Dermis blood vessel endothelial cell (primary cell): Measurements from ENCODE around the gene TNFSF13. TPM values are rescaled to one million over a fixed set of nuclear protein-coding genes. Genes with fewer than 3 reads are reported as not detected.

Source experiments
- DNase-seq: peaks from one replicate; pipeline ENCODE4 v3.0.0; 2010
- total RNA-seq: library from RNA; depleted of rRNA; stranded (reverse); fragments of >200 nt; gene quantifications from 2 replicates; pipeline ENCODE4 v1.2.3, GENCODE V29; 2014

The TNFSF13 gene
- total RNA-seq, 1 donor from 2014 or later: 1.2 TPM

DNA sequence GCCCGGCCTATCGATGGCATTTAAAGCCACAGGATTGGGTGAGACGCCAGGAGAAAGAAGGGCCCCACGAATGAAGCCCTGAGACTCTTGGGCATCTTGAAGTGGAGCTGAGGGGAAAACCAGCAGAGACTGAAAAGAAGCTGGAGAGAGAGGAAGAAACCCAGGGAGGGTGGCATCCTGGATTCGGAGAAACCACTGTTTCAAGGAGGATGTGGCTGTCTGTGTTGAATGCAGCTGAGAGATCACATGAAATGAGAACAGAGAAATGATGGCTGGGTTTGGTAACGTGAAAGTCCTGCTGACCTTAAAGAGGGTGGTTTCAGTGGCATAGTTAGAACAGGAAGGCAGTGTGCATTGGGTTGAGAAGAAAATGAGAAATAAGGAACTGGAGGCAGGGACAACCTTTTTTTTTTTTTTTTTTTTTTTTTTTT lies 5.9 kb upstream of the TNFSF13 start:
- no peak for DNase-seq

DNA sequence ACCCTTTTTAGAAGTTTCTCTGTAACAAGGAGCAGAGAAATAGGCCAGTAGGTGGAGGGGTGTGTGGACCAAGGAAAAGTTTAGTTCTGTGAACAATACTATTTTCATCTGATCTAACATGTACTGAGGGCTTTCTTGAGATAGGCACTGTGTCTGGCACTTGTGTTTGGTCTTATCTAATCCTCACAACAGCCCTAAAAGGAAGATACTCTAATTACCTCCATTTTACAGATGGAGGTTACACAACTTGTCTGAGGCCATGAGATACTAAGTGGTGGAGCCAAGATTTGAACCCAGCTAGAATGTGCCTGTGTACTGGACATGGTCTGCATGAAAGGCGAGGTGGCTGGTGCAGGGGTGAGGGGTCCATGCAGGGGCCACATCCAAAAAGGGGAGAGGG lies 5.2 kb upstream of the TNFSF13 start:
- DNase-seq: no peak

DNA sequence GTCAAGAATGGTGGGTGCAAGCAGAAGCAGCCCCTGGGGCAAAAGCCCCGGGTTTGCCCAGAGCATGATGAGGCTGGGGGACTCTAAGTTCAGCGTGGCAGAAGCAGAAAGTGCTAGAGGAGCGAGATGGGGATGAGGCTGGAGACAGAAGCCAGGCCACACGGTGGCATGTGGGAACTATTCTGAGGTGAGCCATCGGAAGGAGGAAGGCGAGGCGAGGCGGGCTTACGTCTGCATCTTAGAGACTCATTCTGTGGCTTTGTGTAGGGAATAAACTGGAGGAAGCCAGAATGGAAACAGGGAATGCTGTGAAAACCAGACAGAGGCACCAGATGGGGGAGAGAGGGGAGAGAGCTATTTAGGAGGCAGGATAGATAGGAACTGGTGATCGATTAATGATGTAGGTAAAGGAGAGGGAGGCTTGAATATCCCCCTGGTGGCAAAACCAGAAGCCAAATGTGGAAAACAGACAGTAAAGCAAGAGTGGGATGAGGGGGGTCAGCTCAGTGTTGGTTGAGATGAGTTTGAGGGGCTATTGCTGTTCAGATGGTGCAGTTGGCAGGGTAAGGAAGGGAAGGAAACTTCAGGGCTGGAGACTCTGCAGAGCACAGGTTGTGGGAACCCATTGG lies 3.1 kb upstream of the TNFSF13 start:
- no peak for DNase-seq

DNA sequence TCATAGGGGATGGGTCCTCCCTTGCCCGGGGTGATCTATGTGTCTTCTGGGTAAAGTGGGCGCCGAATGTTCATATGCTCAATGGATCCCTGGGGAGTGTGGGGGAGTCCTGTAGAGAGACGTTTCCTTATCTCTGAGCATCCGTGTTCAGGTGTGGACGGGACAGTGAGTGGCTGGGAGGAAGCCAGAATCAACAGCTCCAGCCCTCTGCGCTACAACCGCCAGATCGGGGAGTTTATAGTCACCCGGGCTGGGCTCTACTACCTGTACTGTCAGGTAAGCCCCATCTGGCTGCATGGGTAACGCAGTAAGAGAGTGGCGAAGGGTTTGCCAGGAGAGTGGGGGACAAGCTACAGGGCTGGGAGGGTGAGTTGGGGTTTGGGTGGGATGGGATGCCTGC lies 1.9 kb upstream of the TNFSF13 start:
- DNase-seq: no peak

DNA sequence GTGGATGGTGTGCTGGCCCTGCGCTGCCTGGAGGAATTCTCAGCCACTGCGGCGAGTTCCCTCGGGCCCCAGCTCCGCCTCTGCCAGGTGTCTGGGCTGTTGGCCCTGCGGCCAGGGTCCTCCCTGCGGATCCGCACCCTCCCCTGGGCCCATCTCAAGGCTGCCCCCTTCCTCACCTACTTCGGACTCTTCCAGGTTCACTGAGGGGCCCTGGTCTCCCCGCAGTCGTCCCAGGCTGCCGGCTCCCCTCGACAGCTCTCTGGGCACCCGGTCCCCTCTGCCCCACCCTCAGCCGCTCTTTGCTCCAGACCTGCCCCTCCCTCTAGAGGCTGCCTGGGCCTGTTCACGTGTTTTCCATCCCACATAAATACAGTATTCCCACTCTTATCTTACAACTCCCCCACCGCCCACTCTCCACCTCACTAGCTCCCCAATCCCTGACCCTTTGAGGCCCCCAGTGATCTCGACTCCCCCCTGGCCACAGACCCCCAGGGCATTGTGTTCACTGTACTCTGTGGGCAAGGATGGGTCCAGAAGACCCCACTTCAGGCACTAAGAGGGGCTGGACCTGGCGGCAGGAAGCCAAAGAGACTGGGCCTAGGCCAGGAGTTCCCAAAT lies 1.3 kb upstream of the TNFSF13 start:
- no peak for DNase-seq

DNA sequence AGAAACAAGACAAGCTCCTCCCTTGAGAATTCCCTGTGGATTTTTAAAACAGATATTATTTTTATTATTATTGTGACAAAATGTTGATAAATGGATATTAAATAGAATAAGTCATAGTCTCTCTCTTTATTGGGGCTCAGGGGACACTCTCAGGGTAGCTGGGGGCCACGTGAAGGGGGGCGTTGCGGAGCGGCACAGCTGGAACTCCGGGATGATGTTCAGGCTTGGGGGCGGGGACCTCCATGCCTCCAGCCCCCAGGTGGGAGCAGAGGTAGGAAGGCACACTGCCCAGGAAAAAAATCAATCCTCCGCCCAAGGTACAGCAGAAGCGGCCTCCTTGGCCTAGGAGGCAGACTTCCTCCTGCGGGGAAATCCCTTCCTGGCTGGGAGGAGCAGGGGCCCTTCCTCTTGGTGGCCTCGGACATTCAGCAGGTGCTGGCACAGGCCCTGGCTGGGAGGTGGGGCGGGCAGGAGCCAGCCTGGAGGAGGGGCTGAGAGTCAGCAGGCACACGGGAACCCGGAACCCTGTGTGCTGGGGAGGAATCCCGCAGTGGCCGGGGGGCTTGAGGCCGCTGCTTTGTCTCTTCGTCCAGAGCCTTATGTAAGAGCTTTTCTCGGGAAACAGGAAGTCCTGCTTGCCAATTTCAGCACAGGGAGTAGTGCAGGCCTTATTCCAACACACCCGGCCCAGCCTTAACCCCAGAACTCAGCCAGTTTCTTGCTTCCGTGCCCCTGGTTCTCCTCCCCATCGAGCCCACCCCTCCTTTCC lies 591 bp upstream of the TNFSF13 start:
- DNase-seq: peak; percentile 90

DNA sequence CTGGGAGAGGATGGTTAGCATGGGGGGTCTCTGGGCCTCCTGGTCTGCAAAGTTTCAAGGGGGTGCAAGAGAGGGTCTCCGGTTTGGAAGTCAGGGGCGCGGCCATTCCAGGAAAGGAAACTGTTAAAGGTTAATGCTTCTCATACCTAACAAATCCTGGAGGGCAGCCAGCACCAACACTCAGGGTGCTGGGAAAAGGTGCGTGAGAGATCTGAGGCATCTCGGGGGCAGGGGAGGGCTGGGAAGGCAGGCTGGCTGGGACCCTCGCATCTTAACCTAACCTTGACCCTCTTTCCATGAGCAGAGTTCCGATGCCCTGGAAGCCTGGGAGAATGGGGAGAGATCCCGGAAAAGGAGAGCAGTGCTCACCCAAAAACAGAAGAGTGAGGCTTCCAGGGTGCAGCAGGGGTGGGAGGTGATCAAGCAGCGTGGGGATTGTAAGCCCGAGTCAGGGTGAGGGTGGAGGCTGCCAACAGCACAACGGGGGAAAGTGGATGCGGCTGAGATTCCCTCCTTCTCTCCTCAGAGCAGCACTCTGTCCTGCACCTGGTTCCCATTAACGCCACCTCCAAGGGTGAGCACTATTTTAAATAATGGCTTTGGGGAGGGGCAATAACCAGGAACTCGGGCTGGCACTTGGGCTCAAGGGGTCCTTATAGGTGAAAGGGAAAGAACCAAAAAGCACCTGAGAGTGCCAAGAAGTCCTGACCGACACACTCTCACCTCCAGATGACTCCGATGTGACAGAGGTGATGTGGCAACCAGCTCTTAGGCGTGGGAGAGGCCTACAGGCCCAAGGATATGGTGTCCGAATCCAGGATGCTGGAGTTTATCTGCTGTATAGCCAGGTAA lies 996 bp downstream of the TNFSF13 start:
- DNase-seq: no peak

DNA sequence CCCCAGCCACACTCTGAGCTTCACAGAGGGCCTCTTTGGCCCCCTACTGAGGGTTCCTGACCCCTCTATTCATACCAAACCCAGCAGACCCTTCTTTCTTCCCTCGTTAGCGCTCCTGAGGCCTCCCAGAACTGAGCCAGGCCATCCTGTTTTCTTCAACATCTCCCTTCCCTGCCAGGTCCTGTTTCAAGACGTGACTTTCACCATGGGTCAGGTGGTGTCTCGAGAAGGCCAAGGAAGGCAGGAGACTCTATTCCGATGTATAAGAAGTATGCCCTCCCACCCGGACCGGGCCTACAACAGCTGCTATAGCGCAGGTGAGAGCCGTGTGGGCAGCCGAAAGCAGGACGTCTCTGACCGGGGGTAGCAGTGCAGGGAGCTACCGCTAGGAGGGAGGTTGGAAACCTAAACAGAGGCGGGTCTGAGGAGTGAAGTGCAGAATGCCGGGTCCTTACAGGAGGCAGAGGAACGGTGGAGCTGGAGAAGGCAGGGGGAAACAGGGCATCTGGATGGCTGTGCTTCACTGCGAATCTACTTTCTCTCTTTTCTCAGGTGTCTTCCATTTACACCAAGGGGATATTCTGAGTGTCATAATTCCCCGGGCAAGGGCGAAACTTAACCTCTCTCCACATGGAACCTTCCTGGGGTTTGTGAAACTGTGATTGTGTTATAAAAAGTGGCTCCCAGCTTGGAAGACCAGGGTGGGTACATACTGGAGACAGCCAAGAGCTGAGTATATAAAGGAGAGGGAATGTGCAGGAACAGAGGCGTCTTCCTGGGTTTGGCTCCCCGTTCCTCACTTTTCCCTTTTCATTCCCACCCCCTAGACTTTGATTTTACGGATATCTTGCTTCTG lies 1.9 kb downstream of the TNFSF13 start:
- peak; percentile 72 for DNase-seq

DNA sequence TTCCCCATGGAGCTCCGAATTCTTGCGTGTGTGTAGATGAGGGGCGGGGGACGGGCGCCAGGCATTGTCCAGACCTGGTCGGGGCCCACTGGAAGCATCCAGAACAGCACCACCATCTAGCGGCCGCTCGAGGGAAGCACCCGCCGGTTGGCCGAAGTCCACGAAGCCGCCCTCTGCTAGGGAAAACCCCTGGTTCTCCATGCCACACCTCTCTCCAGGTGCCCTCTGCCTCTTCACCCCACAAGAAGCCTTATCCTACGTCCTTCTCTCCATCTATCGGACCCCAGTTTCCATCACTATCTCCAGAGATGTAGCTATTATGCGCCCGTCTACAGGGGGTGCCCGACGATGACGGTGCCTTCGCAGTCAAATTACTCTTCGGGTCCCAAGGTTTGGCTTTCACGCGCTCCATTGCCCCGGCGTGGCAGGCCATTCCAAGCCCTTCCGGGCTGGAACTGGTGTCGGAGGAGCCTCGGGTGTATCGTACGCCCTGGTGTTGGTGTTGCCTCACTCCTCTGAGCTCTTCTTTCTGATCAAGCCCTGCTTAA lies 2.6 kb downstream of the TNFSF13 start:
- DNase-seq: peak; percentile 91

DNA sequence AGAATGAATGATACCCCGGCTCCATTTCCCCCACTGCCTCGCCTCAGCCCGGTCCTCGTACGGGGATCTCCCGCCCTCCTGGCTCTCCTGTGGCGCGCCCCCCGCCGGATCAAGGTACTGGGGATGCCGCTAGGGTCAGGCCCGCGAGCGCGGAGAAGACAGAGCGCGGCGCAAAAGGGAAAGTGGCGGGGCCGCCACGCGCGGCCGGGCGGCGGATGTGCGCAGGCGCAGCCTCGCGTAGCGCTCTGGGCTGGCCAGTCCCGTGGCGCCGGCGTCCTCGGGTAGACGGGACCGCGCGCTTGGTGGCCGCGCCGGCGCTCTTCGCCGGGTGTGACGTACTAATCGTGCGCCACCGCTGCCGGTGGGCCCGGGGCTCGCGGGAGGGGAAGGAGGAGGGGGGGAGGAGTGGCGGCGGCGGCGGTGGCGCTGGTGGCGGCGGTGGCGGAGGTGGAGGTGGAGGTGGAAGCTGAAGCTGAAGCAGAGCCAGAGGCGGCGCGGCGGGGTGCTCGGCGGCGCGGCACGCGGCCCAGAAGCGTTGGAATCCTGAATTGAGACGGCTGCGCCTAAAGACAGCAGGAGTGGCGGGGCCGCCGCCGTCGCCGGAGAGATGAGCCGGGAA lies 3.1 kb downstream of the TNFSF13 start, which contains the start of gene SENP3:
Gene SENP3, plus strand, starts transcription at position 331 of the 619 bp plus-strand sequence. CDS start 1,158 bp downstream, outside the sequence.
- peak; percentile 95 for DNase-seq

DNA sequence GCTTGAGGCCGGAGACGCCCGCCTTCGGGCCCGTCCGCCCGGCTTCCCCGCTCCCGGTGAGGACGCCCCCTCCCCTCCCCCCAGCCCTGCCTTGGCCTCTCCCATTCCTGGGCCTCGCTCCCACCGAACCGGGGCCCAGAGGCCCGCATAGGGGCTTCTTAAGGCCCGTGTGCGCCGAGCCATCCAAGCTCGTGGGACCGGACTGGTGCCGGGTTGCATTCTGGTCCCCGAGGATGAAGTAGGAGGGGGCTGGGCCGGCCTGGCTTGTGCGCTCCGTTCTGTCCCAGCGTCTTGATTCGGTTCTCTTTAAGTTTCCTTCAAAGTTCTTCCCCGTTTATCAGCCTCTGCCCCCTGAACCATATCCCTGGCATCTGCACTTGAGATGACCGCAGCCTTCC lies 3.7 kb downstream of the TNFSF13 start:
- no peak for DNase-seq

DNA sequence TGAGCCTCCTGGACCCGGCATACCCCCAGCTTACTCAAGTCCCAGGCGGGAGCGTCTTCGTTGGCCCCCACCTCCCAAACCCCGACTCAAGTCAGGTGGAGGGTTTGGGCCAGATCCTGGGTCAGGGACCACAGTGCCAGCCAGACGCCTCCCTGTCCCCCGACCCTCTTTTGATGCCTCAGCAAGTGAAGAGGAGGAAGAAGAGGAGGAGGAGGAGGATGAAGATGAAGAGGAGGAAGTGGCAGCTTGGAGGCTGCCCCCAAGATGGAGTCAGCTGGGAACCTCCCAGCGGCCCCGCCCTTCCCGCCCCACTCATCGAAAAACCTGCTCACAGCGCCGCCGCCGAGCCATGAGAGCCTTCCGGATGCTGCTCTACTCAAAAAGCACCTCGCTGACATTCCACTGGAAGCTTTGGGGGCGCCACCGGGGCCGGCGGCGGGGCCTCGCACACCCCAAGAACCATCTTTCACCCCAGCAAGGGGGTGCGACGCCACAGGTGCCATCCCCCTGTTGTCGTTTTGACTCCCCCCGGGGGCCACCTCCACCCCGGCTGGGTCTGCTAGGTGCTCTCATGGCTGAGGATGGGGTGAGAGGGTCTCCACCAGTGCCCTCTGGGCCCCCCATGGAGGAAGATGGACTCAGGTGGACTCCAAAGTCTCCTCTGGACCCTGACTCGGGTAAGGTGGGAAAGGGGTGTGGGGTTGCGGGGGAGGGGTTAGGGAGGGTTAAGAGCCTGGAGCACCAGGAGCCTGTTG lies 4.7 kb downstream of the TNFSF13 start:
- no peak for DNase-seq

DNA sequence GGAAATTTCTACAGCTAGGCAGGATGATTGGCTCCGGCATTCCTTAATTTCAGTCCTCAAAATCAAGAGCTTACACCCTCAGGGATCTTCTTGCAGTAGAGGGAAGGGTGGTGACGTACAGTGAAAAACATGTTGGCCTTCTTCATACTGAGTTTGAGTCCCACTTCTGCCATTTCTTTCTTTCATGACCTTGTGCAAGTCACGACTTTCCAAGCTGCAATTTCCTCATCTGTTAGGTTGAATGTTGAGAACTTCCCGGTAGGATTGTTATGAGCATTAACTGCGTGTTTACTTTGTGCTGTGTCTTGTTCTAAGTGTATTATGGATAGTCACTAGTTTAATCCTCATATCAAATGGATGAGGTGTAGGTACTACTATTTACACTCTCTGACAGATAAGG lies 11.0 kb downstream of the TNFSF13 start:
- no peak for DNase-seq

DNA sequence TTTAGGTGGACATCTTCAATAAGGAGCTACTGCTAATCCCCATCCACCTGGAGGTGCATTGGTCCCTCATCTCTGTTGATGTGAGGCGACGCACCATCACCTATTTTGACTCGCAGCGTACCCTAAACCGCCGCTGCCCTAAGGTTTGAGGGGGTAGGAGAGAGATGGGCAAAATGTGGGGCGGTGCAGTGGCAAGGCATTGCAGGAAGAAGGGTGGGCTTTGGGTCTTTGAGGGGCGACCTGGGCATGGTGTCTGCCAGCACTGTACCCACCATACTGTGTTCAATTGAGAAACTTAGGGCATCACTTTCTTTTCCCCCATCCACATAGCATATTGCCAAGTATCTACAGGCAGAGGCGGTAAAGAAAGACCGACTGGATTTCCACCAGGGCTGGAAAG lies 11.8 kb downstream of the TNFSF13 start:
- no peak for DNase-seq

DNA sequence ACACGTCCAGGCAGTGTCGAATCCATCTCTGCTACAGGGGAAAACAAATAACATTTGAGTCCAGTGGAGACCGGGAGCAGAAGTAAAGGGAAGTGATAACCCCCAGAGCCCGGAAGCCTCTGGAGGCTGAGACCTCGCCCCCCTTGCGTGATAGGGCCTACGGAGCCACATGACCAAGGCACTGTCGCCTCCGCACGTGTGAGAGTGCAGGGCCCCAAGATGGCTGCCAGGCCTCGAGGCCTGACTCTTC lies 13.7 kb downstream of the TNFSF13 start:
- no peak for DNase-seq

DNA sequence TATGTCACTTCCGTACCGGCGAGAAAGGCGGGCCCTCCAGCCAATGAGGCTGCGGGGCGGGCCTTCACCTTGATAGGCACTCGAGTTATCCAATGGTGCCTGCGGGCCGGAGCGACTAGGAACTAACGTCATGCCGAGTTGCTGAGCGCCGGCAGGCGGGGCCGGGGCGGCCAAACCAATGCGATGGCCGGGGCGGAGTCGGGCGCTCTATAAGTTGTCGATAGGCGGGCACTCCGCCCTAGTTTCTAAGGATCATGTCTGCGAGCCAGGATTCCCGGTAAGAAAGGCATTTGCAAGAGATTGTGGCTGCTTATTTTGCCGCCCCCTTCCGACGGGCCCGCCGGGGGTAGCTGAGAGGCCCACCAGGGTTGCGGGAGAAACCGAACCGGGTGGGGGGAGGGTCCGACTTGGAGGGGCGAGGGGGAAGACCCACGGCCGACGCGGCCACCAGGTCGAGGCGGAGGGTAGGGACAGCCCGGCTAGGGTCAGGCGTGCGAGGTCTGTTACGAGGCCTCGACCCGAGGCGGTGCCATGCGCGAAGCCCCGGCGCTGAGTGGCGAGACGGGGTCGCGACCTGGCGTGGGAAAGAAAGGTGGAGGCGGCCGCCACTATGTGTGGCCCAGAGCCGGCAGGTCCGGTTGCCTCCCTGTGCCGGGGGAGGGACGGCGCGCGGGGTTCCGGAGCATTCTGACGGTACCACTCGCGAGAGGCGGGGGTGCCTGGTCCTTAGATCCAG lies 14.2 kb downstream of the TNFSF13 start:
- DNase-seq: peak; percentile 100

DNA sequence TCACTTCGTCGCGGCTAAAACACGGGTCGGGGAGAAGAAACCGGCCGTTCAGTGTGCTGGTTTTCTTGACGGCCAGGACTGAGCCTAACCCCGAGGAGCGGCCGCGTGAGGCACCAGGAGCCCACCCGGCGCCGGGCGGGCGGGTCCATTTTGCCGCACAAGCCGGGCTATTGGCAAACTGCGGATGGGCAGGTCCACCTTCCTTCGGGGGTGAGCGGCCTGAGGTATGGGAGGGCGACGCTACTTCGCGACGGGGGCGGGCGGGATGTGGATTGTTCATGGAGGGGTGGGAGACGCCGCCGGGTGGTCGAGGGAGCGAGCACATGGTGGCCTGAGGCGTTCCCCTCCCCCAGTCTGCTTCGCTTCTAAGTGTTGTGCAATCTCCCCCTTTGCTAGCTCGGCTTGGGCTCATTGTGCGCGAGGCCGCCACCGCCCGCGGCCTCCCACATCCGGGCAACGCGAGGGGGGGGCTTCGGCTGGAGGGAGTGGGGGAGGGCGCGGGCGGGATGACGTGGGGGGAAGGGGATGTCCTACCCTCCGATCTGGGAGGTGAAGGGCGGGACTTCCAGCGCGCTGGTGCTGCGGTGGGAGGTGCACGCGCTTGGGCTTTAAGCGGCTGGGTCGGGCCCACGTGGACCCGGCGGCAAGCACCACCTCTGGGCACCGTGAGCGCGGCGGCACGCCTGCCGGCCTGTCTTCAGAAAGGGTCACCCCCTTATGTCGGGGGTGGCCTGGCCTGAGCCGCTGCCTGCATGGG lies 15.0 kb downstream of the TNFSF13 start:
- DNase-seq: peak; percentile 95

DNA sequence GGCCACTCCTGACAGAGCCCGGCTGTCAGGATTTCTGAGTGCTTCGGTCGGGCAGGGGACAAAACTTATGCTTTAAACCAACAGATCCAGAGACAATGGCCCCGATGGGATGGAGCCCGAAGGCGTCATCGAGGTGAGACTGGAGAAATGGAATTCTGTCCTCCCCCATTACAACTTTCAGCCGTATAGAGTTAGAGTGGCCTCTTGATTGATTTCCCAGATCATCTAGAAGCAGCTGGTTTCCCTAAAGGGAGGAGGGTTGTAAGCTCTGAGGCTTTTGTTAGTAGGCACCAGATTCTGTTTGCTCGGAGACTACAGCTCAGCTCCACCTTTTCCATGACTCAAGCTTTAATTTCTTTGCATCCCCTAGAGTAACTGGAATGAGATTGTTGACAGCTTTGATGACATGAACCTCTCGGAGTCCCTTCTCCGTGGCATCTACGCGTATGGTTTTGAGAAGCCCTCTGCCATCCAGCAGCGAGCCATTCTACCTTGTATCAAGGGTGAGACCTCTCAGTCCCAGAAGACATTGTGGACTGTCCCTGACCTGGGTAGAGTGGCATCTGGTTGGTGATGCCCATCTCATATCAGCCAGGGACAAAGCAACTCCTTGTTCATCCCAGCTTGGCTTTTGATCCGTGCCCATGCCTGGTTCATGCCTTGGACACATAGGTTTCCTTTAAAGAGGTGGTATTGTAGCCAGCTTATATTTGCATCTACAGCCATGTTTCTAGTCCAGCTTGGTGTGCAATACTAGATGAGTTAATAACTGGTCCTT lies 15.8 kb downstream of the TNFSF13 start:
- DNase-seq: no peak
